ENCODE data around the gene BAD.

GRCh38 chr11:64291752-64292459 lies 7.4 kb upstream of the BAD start:
- TF ChIP-seq CTCF (IDR thresholded peaks at IDR 0.05) (no peak), EP300 (IDR thresholded peaks at IDR 0.05) (no peak)

All from suprapubic skin (tissue), 3 donors.